H1 (cell line): Measurements from ENCODE around the gene TTC23. TPM values are rescaled to one million over a fixed set of nuclear protein-coding genes. Genes with fewer than 3 reads are reported as not detected.

Source experiments
- CTCF ChIA-PET: fragments of 300-600 bp; sonication (Branson Sonifier 250); formaldehyde crosslinking; loops from one replicate; lab custom pipeline; 2021; ENCODE audit not compliant: partially characterized antibody; lab: Charles Lee
- POLR2A ChIA-PET: fragments of 300-600 bp; sonication (Branson Sonifier 250); formaldehyde crosslinking; loops from one replicate; lab custom pipeline; 2021; ENCODE audit warnings: inconsistent platforms; ENCODE audit not compliant: partially characterized antibody; lab: Charles Lee
- DNase-seq, 2 experiments: peaks; one replicate each; pipeline versions ENCODE4 v3.0.0 to v3.0.0-alpha.2; 2010 to 2022; ENCODE audit warnings: low spot score in 2 of 2, low read depth in 1 of 2, mixed read lengths in 1 of 2
- FAIRE-seq: peaks from 2 replicates; lab custom pipeline; 2011; peaks lifted over from hg19 to GRCh38; lab: Jason Lieb, UNC
- H2AFZ ChIP-seq: 2 replicates; pipeline ENCODE4 v1.8.1; 2012; ENCODE audit warnings: low read length, inconsistent platforms
- H2AK5ac ChIP-seq: 2 replicates; pipeline ENCODE4 v1.6.1; 2013; ENCODE audit warnings: low read depth, low read length
- H2BK120ac ChIP-seq: replicated peaks from 2 replicates; pipeline ENCODE3; 2013; ENCODE audit warnings: low read depth, low read length, inconsistent platforms
- H2BK12ac ChIP-seq: 2 replicates; pipeline ENCODE4 v1.6.1; 2013; ENCODE audit warnings: low read depth, low read length
- H2BK15ac ChIP-seq: 2 replicates; pipeline ENCODE4 v1.6.1; 2013; ENCODE audit warnings: low read length
- H2BK20ac ChIP-seq: 2 replicates; pipeline ENCODE4 v1.6.1; 2013; ENCODE audit warnings: low read length
- H2BK5ac ChIP-seq: 2 replicates; pipeline ENCODE4 v1.6.1; 2013; ENCODE audit warnings: low read depth, low read length
- H3K14ac ChIP-seq: 2 replicates; pipeline ENCODE4 v1.6.1; 2013; ENCODE audit warnings: inconsistent platforms; ENCODE audit not compliant: insufficient read length
- H3K18ac ChIP-seq: 2 replicates; pipeline ENCODE4 v1.6.1; 2013; ENCODE audit warnings: low read length; ENCODE audit errors: extremely low read depth
- H3K23ac ChIP-seq: 2 replicates; pipeline ENCODE4 v1.6.1; 2013; ENCODE audit warnings: inconsistent platforms; ENCODE audit not compliant: insufficient read length
- H3K23me2 ChIP-seq: 2 replicates; pipeline ENCODE4 v1.6.1; 2013; ENCODE audit warnings: low read depth, low read length
- H3K27ac ChIP-seq: 2 replicates; pipeline ENCODE4 v1.6.1; 2011; ENCODE audit warnings: low read depth, low read length, inconsistent platforms
- H3K27me3 ChIP-seq, 4 experiments: replicated peaks in 1 of 4; 1 replicate in 1 of 4; 2 replicates in 3 of 4; pipeline versions ENCODE4 v1.6.1 to v1.8.1; 2011 to 2013; ENCODE audit warnings: low read length in 3 of 4, mild to moderate bottlenecking in 3 of 4, inconsistent platforms in 2 of 4, mixed read lengths in 2 of 4, moderate library complexity in 1 of 4; ENCODE audit not compliant: control insufficient read depth in 3 of 4, insufficient read depth in 3 of 4; ENCODE audit errors: extremely low read depth in 1 of 4
- H3K36me3 ChIP-seq, 4 experiments: 2 replicates each; pipeline versions ENCODE4 v1.6.1 to v1.8.1; 2011 to 2013; ENCODE audit warnings: mild to moderate bottlenecking in 4 of 4, low read length in 3 of 4, moderate library complexity in 2 of 4, control low read depth in 1 of 4, inconsistent platforms in 1 of 4; ENCODE audit not compliant: insufficient read depth in 4 of 4, control insufficient read depth in 2 of 4
- H3K4ac ChIP-seq: replicated peaks from 2 replicates; pipeline ENCODE3; 2013; ENCODE audit warnings: low read length, low read depth, mixed read lengths, inconsistent platforms; ENCODE audit not compliant: insufficient read length
- H3K4me1 ChIP-seq, 4 experiments: replicated peaks in 1 of 4; 1 replicate in 1 of 4; 2 replicates in 3 of 4; pipeline versions ENCODE4 v1.6.1 to v1.8.1; 2011 to 2013; ENCODE audit warnings: low read length in 3 of 4, inconsistent platforms in 2 of 4, mixed read lengths in 1 of 4; ENCODE audit not compliant: insufficient read depth in 4 of 4, control insufficient read depth in 3 of 4
- H3K4me2 ChIP-seq, 2 experiments: 2 replicates each; pipeline versions ENCODE4 v1.6.1 to v1.8.1; 2011 to 2013; ENCODE audit warnings: low read depth in 2 of 2, low read length in 2 of 2, control low read depth in 1 of 2, inconsistent platforms in 1 of 2, mild to moderate bottlenecking in 1 of 2; ENCODE audit not compliant: insufficient read depth in 1 of 2
- H3K4me3 ChIP-seq, 4 experiments: fragments of 200-600, 300-600 bp in 1 of 4; sonication (generic), shearing (Covaris generic), sonication (Bioruptor Twin) in 1 of 4; 2 replicates each; pipeline versions ENCODE4 v1.5.1 to v1.8.1; 2011 to 2016; ENCODE audit warnings: low read length in 4 of 4, low read depth in 3 of 4, control low read depth in 2 of 4, inconsistent platforms in 2 of 4, mild to moderate bottlenecking in 2 of 4, mixed read lengths in 1 of 4, moderate library complexity in 1 of 4; ENCODE audit not compliant: insufficient read depth in 2 of 4; ENCODE audit errors: extremely low read depth in 1 of 4
- H3K56ac ChIP-seq: replicated peaks from 2 replicates; pipeline ENCODE3; 2013; ENCODE audit warnings: low read depth, mild to moderate bottlenecking, mixed read lengths, low read length, inconsistent platforms; ENCODE audit not compliant: insufficient read length
- H3K79me1 ChIP-seq: 2 replicates; pipeline ENCODE4 v1.6.1; 2013; ENCODE audit warnings: low read depth, low read length, control low read depth
- H3K79me2 ChIP-seq, 2 experiments: 2 replicates each; pipeline versions ENCODE4 v1.6.1 to v1.8.1; 2012 to 2013; ENCODE audit warnings: low read length in 2 of 2, mild to moderate bottlenecking in 2 of 2, inconsistent platforms in 1 of 2; ENCODE audit not compliant: insufficient read depth in 2 of 2, control insufficient read depth in 1 of 2
- H3K9ac ChIP-seq, 4 experiments: replicated peaks in 1 of 4; 1 replicate in 1 of 4; 2 replicates in 3 of 4; pipeline versions ENCODE4 v1.6.1 to v1.8.1; 2011 to 2013; ENCODE audit warnings: low read depth in 3 of 4, low read length in 3 of 4, control low read depth in 2 of 4, mild to moderate bottlenecking in 2 of 4, moderate library complexity in 2 of 4, inconsistent platforms in 1 of 4; ENCODE audit errors: extremely low read depth in 1 of 4
- H3K9me3 ChIP-seq, 2 experiments: 2 replicates each; pipeline versions ENCODE4 v1.6.1 to v1.8.1; 2012 to 2013; ENCODE audit warnings: mild to moderate bottlenecking in 2 of 2, moderate library complexity in 2 of 2, control low read depth in 1 of 2, inconsistent platforms in 1 of 2, low read depth in 1 of 2, low read length in 1 of 2, mixed read lengths in 1 of 2; ENCODE audit not compliant: insufficient read depth in 2 of 2
- H4K20me1 ChIP-seq, 2 experiments: replicated peaks in 1 of 2; 2 replicates each; pipeline versions ENCODE3 to v1.8.1; 2011 to 2013; ENCODE audit warnings: inconsistent platforms in 2 of 2, low read length in 2 of 2, mild to moderate bottlenecking in 1 of 2; ENCODE audit not compliant: insufficient read depth in 2 of 2, control insufficient read depth in 1 of 2
- H4K5ac ChIP-seq: 2 replicates; pipeline ENCODE4 v1.6.1; 2013; ENCODE audit warnings: low read length, low read depth, mixed read lengths, inconsistent platforms; ENCODE audit not compliant: insufficient read length
- H4K8ac ChIP-seq: 2 replicates; pipeline ENCODE4 v1.8.0; 2013; ENCODE audit warnings: mild to moderate bottlenecking, moderate library complexity, low read length, inconsistent platforms; ENCODE audit not compliant: insufficient read depth; ENCODE audit errors: extremely low read depth
- H4K91ac ChIP-seq: replicated peaks from 2 replicates; pipeline ENCODE3; 2013; ENCODE audit warnings: low read length, mixed read lengths, inconsistent platforms; ENCODE audit not compliant: insufficient read length
- ASH2L ChIP-seq: fragments of 200-600, 300-600 bp; sonication (generic); IDR thresholded peaks from one replicate; pipeline ENCODE4 v1.7.1; 2017; ENCODE audit warnings: low read length
- BACH1 ChIP-seq: IDR thresholded peaks from 2 replicates; pipeline ENCODE4 v1.6.1; 2012; ENCODE audit warnings: low read length, improper control_type of control experiment
- EP300 ChIP-seq, 2 experiments: IDR thresholded peaks; 1 replicate in 1 of 2; 2 replicates in 1 of 2; pipeline ENCODE4 v1.6.1; 2011 to 2012; ENCODE audit warnings: low read depth in 2 of 2, low read length in 2 of 2, mild to moderate bottlenecking in 2 of 2, borderline replicate concordance in 1 of 2, inconsistent platforms in 1 of 2, moderate library complexity in 1 of 2
- FOSL1 ChIP-seq: IDR thresholded peaks from 2 replicates; pipeline ENCODE4 v1.6.1; 2011; ENCODE audit warnings: mild to moderate bottlenecking, low read depth, low read length, moderate library complexity; ENCODE audit not compliant: insufficient read depth
- GABPA ChIP-seq: IDR thresholded peaks from 2 replicates; pipeline ENCODE4 v1.6.1; 2011; ENCODE audit warnings: mild to moderate bottlenecking, low read length, moderate library complexity, borderline replicate concordance; ENCODE audit not compliant: insufficient read depth
- KDM1A ChIP-seq: fragments of 200-600, 300-600 bp; sonication (generic); IDR thresholded peaks from 2 replicates; pipeline ENCODE4 v1.7.1; 2016; ENCODE audit warnings: mild to moderate bottlenecking, low read length, borderline replicate concordance
- PHF8 ChIP-seq: fragments of 200-600 bp; sonication (generic); conservative IDR thresholded peaks from 2 replicates; pipeline ENCODE4 v1.7.1; 2012; ENCODE audit warnings: low read depth, mild to moderate bottlenecking, inconsistent platforms, low read length, moderate library complexity
- POLR2A ChIP-seq, 2 experiments: IDR thresholded peaks; 1 replicate in 1 of 2; 2 replicates in 1 of 2; pipeline ENCODE4 v1.6.1; 2011; ENCODE audit warnings: low read depth in 2 of 2, low read length in 2 of 2, mild to moderate bottlenecking in 2 of 2; ENCODE audit errors: control extremely low read depth in 1 of 2
- POU5F1 ChIP-seq: IDR thresholded peaks from 2 replicates; pipeline ENCODE4 v1.6.1; 2011; ENCODE audit warnings: low read depth, mild to moderate bottlenecking, low read length, moderate library complexity
- RNF2 ChIP-seq: fragments of 200-900, 300-1000 bp; sonication (generic); IDR thresholded peaks from 2 replicates; pipeline ENCODE4 v1.7.1; 2016; ENCODE audit warnings: borderline replicate concordance, low read depth, mild to moderate bottlenecking, antibody characterized with exemption, low read length; ENCODE audit not compliant: poor library complexity, severe bottlenecking; ENCODE audit errors: missing control alignments
- SIRT6 ChIP-seq: IDR thresholded peaks from one replicate; pipeline ENCODE4 v1.7.1; 2012; ENCODE audit warnings: low read length, inconsistent platforms
- SRF ChIP-seq: IDR thresholded peaks from 2 replicates; pipeline ENCODE4 v1.6.1; 2011; ENCODE audit warnings: mild to moderate bottlenecking, low read depth, low read length, moderate library complexity
- TEAD4 ChIP-seq: IDR thresholded peaks from 2 replicates; pipeline ENCODE4 v1.6.1; 2012; ENCODE audit warnings: low read depth, low read length, inconsistent platforms, mixed read lengths
- WGBS, 2 experiments: shearing (Covaris generic) in 1 of 2; methylation state at CpG; one replicate each; pipeline versions ENCODE4 v1.1.6 to v1.1.7; 2013 to 2015; ENCODE audit warnings: low lambda C conversion rate in 2 of 2, mixed read lengths in 2 of 2, inconsistent platforms in 1 of 2, low coverage in 1 of 2, missing lambda C conversion rate in 1 of 2; ENCODE audit not compliant: insufficient replicate concordance in 2 of 2, insufficient coverage in 1 of 2, insufficient read length in 1 of 2; ENCODE audit errors: extremely low coverage in 1 of 2, missing lambda C conversion rate in 1 of 2; 5-methylcytosine and 5-hydroxymethylcytosine counted together
- polyA plus RNA-seq, 7 experiments: library from polyadenylated mRNA; depleted of rRNA in 3 of 7; stranded (reverse) in 5 of 7; unstranded in 2 of 7; fragments of >200 nt in 5 of 7; fragments of 200-250 nt in 2 of 7; gene quantifications; 1 replicate in 5 of 7; 2 replicates in 1 of 7; 4 replicates in 1 of 7; pipeline versions ENCODE4 v1.2.1 to v1.2.3, GENCODE V29; 2011 to 2013; ENCODE audit warnings: missing spikeins in 2 of 7, mixed read lengths in 2 of 7
- total RNA-seq: library from RNA; stranded (reverse); fragmentation: NEBNext Ultra II Directional; extraction: Animal tissue kit (Norgen Biotek cat#: 25700); gene quantifications from 2 replicates; pipeline ENCODE4 v1.2.1, GENCODE V29; 2021
- TF ChIP-seq, protein P1 (sequence below): IDR thresholded peaks from 2 replicates; pipeline ENCODE4 v1.6.1; 2012; ENCODE audit warnings: inconsistent platforms

TTC23 gene
- total and polyA plus RNA-seq, 2 of the 8 experiments (the other 6 are each of a cell fraction or from before 2014, with no cell fraction given) = 4.8 to 23.0 TPM

DNA sequence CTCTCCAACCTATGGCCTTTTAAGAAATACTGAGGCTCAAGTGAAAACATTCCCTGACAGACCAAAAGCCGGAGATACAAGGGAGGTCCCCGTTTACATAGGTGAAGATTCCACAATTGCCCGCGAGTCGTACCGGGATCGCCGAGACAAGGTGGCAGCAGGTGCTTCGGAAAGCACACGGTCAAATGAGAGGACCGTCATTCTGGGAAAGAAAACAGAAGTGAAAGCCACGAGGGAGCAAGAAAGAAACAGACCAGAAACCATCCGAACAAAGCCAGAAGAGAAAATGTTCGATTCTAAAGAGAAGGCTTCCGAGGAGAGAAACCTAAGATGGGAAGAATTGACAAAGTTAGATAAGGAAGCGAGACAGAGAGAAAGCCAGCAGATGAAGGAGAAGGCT lies 119.7 kb downstream of the TTC23 start:
- Histone ChIP-seq H3K4me1 (peaks cover 0 to 5% (median 0%) of the 10 kb centered on the region in 4 experiments; a peak in 1 of 7 replicates), H2AFZ (no peak overlapping the region), H3K23me2 (no peaks in the 10 kb centered on the region), H3K79me2 (no peaks in the 10 kb centered on the region), H3K4ac (no peak overlapping the region), H2BK12ac (no peak overlapping the region), H3K23ac (no peak overlapping the region), H3K27ac (no peak overlapping the region), H3K9me3 (no peaks in the 10 kb centered on the region), H3K18ac (no peak overlapping the region), H3K4me2 (no peak overlapping the region), H3K14ac (no peak overlapping the region), H2BK15ac (no peak overlapping the region), H4K5ac (no peak overlapping the region), H3K56ac (no peak overlapping the region), H2BK120ac (no peak overlapping the region), H3K9ac (no peak overlapping the region), H4K91ac (no peak overlapping the region), H3K79me1 (no peaks in the 10 kb centered on the region), H3K27me3 (no peaks in the 10 kb centered on the region), H2BK5ac (no peak overlapping the region), H2AK5ac (no peak overlapping the region), H4K20me1 (no peaks in the 10 kb centered on the region), H3K4me3 (no peak overlapping the region), H3K36me3 (no peaks in the 10 kb centered on the region), H2BK20ac (no peak overlapping the region), H4K8ac (no peak overlapping the region)
- WGBS, 2 experiments = 91% methylated on average over 16 of the region's 16 CpGs; no CpG with 5 or more reads in 1 of the 2 experiments
- DNase-seq (no peak), FAIRE-seq (no peak)
- ChIA-PET CTCF (interaction anchor here (2.2 to 3.5 kb wide), 2 partner anchors 13 to 29 kb away, joined by 10 to 11 read pairs; no protein-coding TSS in a partner anchor), POLR2A (no interaction called here)
- TF ChIP-seq SRF (no peak), FOSL1 (no peak), BACH1 (no peak), PHF8 (no peak), POLR2A (IDR thresholded peaks at IDR 0.05; ENCODE audit: control extremely low read depth in 1 of 2, low read depth in 2 of 2, low read length in 2 of 2) (no peak), TEAD4 (no peak), GABPA (no peak), SIRT6 (no peak), POU5F1 (no peak), RNF2 (no peak), KDM1A (no peak), ASH2L (no peak), EP300 (IDR thresholded peaks at IDR 0.05; ENCODE audit: borderline replicate concordance in 1 of 2, low read depth in 2 of 2, low read length in 2 of 2) (no peak)
- TF ChIP-seq, protein P1, sequence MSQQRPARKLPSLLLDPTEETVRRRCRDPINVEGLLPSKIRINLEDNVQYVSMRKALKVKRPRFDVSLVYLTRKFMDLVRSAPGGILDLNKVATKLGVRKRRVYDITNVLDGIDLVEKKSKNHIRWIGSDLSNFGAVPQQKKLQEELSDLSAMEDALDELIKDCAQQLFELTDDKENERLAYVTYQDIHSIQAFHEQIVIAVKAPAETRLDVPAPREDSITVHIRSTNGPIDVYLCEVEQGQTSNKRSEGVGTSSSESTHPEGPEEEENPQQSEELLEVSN = no peak
